Activated B cell treated with CpG ODN at 0.5 μM for 24 hours (primary cell): ENCODE results near the gene SLC35A1. TPM values are rescaled to one million over a fixed set of nuclear protein-coding genes. Genes with fewer than 3 reads are reported as not detected.

Source experiments
- ATAC-seq: fragments of 200-7000 bp; cut with Tn5 transposase; one replicate; pipeline ENCODE4 v1.10.0; 2021; ENCODE audit warnings: low read depth, mild to moderate bottlenecking, moderate library complexity
- CTCF ChIA-PET: fragments of 350-600 bp; sonication (Branson Sonifier 250); formaldehyde crosslinking; loops from one replicate; lab custom pipeline; 2021; ENCODE audit warnings: antibody characterized with exemption; lab: Charles Lee
- POLR2A ChIA-PET: fragments of 350-600 bp; sonication (Branson Sonifier 250); formaldehyde crosslinking; loops from one replicate; lab custom pipeline; 2021; ENCODE audit warnings: antibody characterized with exemption; lab: Charles Lee
- DNase-seq: peaks from one replicate; pipeline ENCODE4 v3.0.0; 2022
- H3K27ac Mint-ChIP-seq: one replicate; pipeline ENCODE4 v1.8.0; 2020; ENCODE audit warnings: mixed read lengths
- H3K27me3 Mint-ChIP-seq: one replicate; pipeline ENCODE4 v1.8.0; 2021; ENCODE audit warnings: mixed read lengths
- H3K36me3 Mint-ChIP-seq: one replicate; pipeline ENCODE4 v1.8.0; 2021; ENCODE audit warnings: low read depth, mixed read lengths
- H3K4me1 Mint-ChIP-seq: one replicate; pipeline ENCODE4 v1.8.0; 2021; ENCODE audit warnings: mixed read lengths
- H3K4me3 Mint-ChIP-seq: one replicate; pipeline ENCODE4 v1.8.0; 2020; ENCODE audit warnings: mild to moderate bottlenecking, mixed read lengths
- H3K9me3 Mint-ChIP-seq: one replicate; pipeline ENCODE4 v1.8.0; 2020; ENCODE audit warnings: mixed read lengths
- intact Hi-C: fragments of 100-400 bp; cut with micrococcal nuclease; formaldehyde crosslinking; loops from one replicate; pipeline ENCODE4 v1.15.1; 2024
- total RNA-seq: library from RNA; stranded (reverse); gene quantifications from 2 replicates; pipeline ENCODE4 v1.2.3, GENCODE V29; 2022
- TF ChIP-seq, protein P1 (sequence below): fragments of 200-600 bp; IDR thresholded peaks from one replicate; pipeline ENCODE4 v1.8.0; 2022; ENCODE audit warnings: antibody characterized with exemption, mild to moderate bottlenecking

Gene SLC35A1
- total RNA-seq, 1 donor from 2014 or later: 8.7 TPM

- intact Hi-C loops: no loop called here
- Mint-ChIP-seq H3K4me1 (no peaks in the 10 kb centered on the region), H3K9me3 (no peaks in the 10 kb centered on the region), H3K4me3 (no peak overlapping the region), H3K27me3 (no peaks in the 10 kb centered on the region), H3K36me3 (peaks cover 68% of the 10 kb centered on the region), H3K27ac (no peak overlapping the region)
- TF ChIP-seq, protein P1, sequence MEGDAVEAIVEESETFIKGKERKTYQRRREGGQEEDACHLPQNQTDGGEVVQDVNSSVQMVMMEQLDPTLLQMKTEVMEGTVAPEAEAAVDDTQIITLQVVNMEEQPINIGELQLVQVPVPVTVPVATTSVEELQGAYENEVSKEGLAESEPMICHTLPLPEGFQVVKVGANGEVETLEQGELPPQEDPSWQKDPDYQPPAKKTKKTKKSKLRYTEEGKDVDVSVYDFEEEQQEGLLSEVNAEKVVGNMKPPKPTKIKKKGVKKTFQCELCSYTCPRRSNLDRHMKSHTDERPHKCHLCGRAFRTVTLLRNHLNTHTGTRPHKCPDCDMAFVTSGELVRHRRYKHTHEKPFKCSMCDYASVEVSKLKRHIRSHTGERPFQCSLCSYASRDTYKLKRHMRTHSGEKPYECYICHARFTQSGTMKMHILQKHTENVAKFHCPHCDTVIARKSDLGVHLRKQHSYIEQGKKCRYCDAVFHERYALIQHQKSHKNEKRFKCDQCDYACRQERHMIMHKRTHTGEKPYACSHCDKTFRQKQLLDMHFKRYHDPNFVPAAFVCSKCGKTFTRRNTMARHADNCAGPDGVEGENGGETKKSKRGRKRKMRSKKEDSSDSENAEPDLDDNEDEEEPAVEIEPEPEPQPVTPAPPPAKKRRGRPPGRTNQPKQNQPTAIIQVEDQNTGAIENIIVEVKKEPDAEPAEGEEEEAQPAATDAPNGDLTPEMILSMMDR: no peak
- CTCF ChIA-PET: no interaction called here
- DNase-seq: no peak
- ATAC-seq: no peak
- POLR2A ChIA-PET: no interaction called here
These were observed 88.2 kb downstream of the SLC35A1 start for GRCh38 chr6:87561017-87561416.

Other genes with a start within 250 kb of the SLC35A1 start
- 11.1 and 14.4 TPM in 2 replicates for gene SMIM8, start 150.4 kb upstream of the SLC35A1 start, total RNA-seq
- gene GJB7, start 143.7 kb upstream of the SLC35A1 start, total RNA-seq: not detected in 2 replicates
- 5.7 and 6.8 TPM in 2 replicates for gene C6orf163, start 128.2 kb upstream of the SLC35A1 start, total RNA-seq
- gene CFAP206, start 65.0 kb upstream of the SLC35A1 start, total RNA-seq: 0.09 TPM in 1 of 2 replicates, not detected in the other
- gene RARS2, start 117.0 kb downstream of the SLC35A1 start, total RNA-seq: 24.8 and 27.0 TPM in 2 replicates
- 24.6 and 27.7 TPM in 2 replicates for gene ORC3, start 117.2 kb downstream of the SLC35A1 start, total RNA-seq
- gene AKIRIN2, start 229.3 kb downstream of the SLC35A1 start, total RNA-seq: 61.9 and 76.4 TPM in 2 replicates